NCI-H187 (cell line): Measurements from ENCODE around the gene SERTAD1.
"Not testable (repeated sequence)": the region's sequence is repeated elsewhere in the genome, so short reads cannot be mapped to it uniquely, and the experiment has no call there.

Experiments
- DNase-seq, 2 experiments: peaks; one replicate each; lab custom pipeline; 2025; lab: John Stamatoyannopoulos, UW

The SERTAD1 gene

DNA sequence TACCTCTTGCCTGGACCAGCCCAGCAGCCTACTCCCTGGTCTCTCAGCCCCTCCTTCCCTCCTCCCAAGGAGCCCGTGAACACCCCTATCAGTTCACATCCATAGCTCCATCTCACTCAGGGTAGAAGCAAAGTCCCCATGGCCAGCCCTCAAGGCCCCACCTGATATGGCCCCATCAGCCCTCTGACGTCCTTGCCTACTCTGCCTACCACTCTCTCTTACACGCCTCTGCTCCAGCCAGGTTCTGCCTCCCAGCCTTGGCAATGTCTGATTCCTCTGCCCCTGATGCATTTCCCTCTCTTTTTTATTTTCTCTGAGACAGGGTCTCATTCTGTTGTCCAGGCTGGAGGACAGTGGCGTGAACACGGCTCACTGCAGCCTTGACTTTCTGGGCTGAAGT is 26.2 kb upstream of the SERTAD1 start:
- DNase-seq = no peak

DNA sequence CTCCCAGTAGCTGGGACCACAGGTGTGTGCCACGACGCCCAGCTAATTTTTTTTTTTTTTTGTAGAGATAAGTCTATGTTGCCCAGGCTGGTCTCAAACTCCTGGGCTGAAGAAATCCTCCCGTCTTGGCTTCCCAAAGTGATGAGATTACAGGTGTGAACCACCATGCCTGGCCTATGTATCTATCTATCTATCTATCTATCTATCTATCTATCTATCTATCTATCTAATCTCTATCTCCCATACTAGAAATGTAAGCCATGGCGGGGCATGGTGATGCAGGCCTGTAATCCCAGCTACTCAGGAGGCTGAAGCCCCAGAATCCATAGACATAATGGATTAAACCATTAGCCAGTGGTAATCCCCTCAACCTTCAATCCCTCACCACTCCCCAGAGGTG is 24.9 kb upstream of the SERTAD1 start:
- no peak for DNase-seq

GRCh38 chr19:40449506-40449905 is 23.7 kb upstream of the SERTAD1 start:
- DNase-seq = no peak

GRCh38 chr19:40446263-40446784 is 20.5 kb upstream of the SERTAD1 start:
- DNase-seq = no peak

DNA sequence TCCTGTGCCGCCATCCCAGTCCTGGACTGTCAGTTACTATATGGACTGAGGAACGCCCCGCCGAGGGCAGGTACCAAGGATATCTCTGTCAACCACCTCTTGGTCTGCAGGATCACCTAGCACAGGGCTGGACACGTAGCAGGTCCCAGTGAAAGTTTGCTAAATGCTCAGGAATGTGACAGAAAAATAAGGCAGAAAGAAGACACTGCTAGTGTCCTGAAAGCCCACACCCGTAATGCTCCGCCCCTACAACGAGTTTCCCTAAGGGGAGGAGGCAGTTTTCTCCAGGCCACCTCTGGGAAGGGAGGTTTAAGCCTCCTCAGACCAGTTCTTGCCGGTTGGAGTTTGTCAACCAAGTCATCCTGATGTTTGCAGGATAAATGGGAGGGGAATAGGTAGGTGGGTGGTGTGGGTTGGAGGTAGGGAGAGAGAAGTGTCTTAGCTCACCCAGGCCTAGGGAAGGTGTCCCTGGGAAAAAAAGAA is 20.0 kb upstream of the SERTAD1 start:
- DNase-seq = no peak

DNA sequence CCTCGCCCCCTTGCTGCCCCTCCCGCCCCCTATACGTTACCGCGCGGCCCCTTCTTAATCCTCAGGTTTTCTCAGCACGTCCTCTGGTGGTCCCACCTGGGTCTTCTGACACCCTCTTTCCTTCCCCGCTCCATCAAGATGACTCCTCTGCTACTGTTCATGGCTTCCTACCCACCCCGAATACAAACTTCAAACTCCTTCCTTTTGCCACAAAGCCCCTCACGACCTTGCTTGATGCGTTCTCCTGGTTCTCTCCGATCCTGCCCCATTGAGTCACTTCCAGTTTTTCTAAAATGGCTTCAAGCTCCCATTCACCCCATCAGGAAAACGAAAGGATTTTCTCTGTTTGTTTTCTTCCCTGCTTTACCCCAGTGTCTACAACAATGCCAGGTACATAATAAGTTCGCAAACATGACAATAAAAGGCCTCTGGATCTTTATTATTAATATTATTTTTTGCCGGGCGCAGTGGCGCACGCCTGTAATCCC is 19.1 kb upstream of the SERTAD1 start:
- no peak for DNase-seq

DNA sequence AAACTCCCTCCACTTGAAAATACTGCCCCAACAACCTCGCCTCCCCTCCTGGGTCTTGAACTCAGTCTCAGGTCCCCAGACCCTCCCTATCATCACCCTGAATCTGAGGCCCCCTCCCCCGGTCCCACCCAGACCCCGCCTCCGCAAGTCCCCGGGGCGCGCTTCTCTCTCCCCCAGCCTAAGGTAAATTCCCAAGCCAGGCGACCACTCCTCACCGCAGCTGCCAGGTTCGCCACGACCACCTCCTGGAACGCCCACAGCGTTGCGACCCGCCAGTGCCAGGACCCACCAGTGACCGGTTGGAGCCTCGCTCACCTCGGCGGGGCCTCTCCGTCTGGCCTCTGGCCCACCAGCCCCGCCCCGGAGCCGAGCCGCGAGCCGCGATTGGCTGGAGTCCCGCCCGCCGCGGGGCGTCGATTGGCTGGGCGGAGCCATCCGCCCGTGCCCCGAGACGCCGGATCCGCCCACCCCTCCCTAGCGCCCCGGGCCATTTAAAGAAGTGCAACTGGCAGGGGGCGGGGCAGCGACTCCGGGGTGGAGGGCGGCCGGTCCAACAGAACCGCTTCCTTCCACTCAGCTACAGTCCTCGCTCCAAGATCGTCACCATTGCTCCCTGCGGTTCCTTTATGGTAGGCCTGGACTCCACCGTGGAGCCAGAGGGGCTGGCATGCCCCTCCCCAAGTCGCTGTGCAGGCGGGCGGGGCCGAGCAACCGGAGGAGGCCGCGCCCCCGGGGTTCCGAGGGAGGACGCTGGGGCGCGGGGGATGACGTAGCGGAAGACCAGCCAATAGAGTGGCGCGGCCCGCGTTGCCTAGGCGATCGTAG is 18.4 kb upstream of the SERTAD1 start, which contains the start of gene SERTAD3:
TSS of gene SERTAD3 (minus strand) at position 336 of the 825 bp plus-strand sequence. CDS start 2,255 bp downstream, outside the sequence.
- DNase-seq = peak; percentile 97 to 99

- DNase-seq = peak; percentile 98 to 99
Measured at GRCh38 chr19:40443131-40443999, 17.6 kb upstream of the SERTAD1 start.

DNA sequence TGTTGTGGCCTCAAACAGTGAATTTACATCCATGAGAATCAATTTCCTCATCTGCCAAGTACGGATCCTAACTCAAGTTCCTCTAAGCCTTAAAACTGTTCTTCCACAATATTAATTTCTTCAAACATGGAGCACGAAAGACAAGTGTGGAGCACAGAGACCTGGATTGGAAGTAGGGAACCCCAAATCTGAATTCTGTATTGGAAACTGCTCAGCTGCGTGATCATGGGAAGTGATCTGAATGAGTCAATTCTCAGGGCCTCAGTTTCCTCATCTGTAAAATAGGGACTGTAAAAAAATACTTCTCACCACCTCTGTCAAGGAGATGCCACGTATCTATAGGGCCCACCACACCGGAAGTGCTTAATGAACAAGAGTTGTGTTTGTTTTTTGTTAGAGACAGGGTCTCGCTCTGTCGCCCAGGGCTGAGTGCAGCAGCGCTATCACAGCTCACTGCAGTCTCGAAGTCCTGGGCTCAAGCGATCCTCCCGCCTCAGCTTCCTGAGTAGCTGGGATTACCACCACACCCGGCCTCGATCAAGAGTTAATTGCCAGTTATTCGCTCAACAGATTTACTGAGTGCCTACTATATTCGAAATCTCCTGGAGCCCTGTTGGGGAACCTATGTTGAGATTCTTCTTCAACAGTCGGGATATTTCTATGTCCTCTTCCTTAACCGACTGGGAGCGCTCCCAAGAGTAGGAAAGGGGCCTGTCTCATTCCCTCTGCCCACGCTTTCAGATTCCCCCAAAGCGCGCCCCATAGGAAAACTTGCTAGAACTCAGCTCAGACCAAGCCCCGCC is 16.7 kb upstream of the SERTAD1 start:
- no peak for DNase-seq

GRCh38 chr19:40441719-40442253 is 16.0 kb upstream of the SERTAD1 start:
- no peak for DNase-seq

- DNase-seq = no peak
Measured at GRCh38 chr19:40438284-40438683, 12.5 kb upstream of the SERTAD1 start.

DNA sequence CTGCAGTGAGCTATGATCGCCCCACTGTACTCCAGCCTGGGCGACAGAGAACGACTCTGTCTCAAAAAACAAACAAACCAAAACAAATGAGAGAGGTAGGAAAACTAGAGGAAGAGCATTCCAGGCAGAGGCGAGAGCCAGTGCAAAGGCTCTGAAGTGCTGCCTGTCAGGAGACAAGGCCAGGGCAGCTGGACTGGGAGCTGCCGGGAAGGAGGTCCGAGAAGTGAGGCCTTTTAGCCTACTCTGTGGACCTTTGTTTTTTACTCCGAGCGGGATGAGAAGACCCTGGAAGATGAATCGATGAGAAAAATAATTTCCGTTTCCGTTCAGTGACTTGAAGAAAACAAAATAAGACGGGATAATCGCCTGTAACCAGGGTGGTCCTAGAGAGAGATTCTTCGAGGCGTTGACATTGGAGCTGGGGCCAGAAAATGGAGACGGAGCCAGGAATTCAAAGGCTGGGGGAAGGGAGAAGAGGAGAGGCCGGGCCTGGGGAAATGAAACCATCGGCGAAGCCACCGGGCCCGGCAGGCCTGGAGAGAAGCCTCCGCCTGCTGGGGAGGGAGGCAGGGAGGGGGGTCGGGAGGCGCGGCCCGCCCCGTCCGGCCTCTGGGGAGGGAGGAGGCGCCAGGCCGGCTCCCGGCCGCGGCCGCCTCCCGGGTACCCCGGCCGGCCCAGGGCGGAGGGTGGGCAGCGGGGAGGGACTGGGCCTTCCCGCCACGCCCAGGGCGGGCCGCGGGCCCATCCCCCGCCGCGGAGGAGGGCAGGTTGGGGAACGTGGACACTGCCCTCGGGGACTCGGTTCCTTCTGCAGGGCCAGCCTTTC is 7.8 kb upstream of the SERTAD1 start:
- peak; percentile 72 to 80 for DNase-seq

- not testable (repeated sequence) for DNase-seq
Measured at GRCh38 chr19:40432760-40433159, 7.0 kb upstream of the SERTAD1 start.

DNA sequence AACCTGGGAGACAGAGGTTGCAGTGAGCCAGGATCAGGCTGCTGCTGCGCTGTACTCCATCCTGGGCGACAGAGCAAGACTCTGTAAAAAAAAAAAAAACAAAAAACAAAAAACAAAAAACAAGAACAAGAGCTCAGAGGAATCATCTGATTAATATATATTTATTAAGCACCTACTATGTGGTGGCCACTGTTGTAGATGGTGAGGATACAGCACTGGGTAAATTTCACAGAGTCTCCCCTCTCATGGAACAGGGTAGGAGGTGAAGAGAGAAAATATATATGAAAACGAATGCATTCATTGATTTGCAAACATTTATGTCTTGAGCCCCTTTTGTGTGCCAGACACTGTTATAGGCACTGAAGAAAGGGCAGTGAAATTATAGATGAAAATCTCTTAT is 5.9 kb upstream of the SERTAD1 start:
- no peak for DNase-seq

DNA sequence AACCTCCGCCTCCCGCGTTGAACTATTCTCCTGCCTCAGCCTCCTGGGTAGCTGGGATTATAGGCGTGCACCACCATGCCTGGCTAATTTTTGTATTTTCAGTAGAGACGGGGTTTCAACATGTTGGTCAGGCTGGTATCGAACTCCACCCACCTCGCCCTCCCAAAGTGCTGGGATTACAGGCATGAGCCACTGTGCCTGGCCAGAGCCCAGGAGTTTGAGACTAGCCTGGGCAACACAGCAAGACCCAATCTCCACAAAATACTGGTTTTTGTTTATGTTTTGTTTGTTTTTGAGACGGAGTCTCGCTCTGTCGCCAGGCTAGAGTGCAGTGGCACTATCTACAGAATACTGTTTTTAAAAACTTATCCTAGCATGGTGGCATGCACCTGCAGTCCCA is 4.5 kb upstream of the SERTAD1 start:
- not testable (repeated sequence) for DNase-seq

DNA sequence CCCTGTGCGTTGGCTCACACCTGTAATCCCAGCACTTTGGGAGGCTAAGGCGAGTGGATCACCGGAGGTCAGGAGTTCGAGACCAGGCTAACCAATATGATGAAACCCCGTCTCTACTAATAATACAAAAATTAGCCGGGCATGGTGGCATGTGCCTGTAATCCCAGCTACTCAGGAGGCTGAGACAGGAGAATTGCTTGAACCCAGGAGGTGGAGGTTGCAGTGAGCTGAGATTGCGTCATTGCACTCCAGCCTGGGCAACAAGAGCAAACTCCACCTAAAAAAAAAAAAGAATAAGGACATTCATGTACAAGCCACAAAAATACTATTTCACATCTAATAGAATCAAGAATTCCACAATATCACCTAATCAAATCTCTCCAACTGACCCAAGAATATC is 2.4 kb upstream of the SERTAD1 start:
- DNase-seq = not testable (repeated sequence)

DNA sequence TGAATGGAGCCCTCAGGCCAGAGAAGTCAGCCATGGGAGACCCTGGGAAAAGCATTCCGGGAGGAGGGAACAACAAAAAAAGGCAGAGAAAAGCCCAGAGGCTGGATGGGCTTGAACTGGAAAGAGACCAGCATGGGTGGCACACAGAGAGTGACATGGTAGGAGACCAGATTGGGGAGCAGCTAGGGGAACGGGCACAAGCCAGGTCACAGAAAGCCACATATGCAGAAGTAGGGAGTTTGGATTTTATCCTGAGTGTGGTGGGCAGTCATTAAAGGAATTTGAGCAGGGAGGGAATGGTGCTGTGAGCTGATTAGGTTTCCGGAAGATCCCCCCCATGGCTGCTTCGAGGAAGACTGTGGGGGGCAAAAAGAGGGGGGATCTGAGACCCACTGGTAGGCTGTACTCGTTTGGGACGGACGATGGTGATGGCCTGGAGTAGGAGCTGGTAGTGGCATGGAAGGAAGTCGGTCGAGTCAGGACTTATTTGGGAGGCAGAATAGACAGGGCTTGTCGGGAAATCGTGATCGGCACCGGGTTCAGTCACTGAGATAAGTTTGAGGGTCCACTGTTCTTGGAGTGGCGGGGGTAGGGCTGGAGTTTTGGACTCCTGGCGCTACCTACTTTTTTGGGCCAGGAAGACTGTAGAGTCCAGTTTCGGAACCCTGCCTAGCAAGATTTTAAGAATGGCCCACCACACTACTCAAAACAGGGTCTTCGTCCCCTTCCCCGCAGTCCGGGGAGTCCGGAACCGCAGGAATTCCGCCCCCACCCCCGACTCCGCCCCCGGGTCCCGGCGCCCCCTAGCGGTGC is 949 bp downstream of the SERTAD1 start:
- no peak for DNase-seq

- DNase-seq = no peak
Measured at GRCh38 chr19:40423938-40424337, 1.9 kb downstream of the SERTAD1 start.
